Heart left ventricle (tissue), 13 donors: Measurements from ENCODE around the gene FOSL2.

Experiments used
- POLR2A ChIP-seq, 2 donors: fragments of 450-650 bp; IDR thresholded peaks; one replicate each; pipeline ENCODE4 v1.6.1; 2017; ENCODE audit warnings: antibody characterized with exemption in 2 of 2, mild to moderate bottlenecking in 2 of 2, moderate library complexity in 2 of 2
- TF ChIP-seq, protein P1 (sequence below), 12 donors: fragments of 200-600 bp; sonication (generic) in 4 of 12; IDR thresholded peaks; one replicate each; pipeline versions ENCODE4 v1.5.0 to v1.8.0; 2018 to 2022; ENCODE audit warnings: antibody characterized with exemption in 12 of 12, mild to moderate bottlenecking in 5 of 12
- donor health status: ischemic (EF 13 %, LVEDD 7.1; RV severe dilation, severe dysfunction).
- donor health status: DM: no; HTN: yes; CAD: no.
- donor health status: DM: no; HTN: no; CAD: no.
- donor health status: ischemic (EF 25% LVEDD 6.9; RV normal size, moderate dysfunction).
- donor health status: ischemic (EF 25% LVEDD 5.7; RV mildly dilated, moderate dysfunction).
- donor health status: ischemic (EF 35%, LVEDD 5.7; RV mildly dilated, moderate dysfunction).
- donor health status: nonischemic (EF 11% LVEDD 7.7; RV severe dilation, severe dysfunction).
- donor health status: DM: yes; HTN: yes; CAD: no.
- donor health status: PGD.
- donor health status: ischemic (EF 29% LVEDD 5.4; RV normal size, mild dysfunction).
- donor health status: nonischemic (EF 23%, LVEDD 6.1; RV moderate dilation, normal function).

DNA sequence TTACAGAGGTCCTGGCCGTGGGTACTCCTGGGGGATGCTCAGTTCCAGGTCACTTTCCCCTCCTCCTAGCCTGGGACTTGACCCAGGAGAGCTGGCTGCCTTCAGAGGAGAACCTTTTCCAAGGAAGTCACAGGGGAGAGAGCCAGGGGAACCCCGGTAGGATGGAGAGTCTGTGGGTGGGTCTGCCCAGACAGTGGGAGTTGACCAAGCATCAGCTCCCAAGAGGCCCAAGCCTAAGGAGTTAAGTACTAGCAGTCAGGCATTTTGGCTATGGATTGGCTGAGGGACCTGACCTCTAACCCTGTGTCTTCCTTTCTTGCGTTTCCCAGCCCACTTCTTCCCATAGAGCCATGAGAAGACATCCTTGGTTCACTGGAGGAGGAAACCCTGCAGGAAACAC lies 54.4 kb downstream of the FOSL2 start:
- TF ChIP-seq, protein P1, sequence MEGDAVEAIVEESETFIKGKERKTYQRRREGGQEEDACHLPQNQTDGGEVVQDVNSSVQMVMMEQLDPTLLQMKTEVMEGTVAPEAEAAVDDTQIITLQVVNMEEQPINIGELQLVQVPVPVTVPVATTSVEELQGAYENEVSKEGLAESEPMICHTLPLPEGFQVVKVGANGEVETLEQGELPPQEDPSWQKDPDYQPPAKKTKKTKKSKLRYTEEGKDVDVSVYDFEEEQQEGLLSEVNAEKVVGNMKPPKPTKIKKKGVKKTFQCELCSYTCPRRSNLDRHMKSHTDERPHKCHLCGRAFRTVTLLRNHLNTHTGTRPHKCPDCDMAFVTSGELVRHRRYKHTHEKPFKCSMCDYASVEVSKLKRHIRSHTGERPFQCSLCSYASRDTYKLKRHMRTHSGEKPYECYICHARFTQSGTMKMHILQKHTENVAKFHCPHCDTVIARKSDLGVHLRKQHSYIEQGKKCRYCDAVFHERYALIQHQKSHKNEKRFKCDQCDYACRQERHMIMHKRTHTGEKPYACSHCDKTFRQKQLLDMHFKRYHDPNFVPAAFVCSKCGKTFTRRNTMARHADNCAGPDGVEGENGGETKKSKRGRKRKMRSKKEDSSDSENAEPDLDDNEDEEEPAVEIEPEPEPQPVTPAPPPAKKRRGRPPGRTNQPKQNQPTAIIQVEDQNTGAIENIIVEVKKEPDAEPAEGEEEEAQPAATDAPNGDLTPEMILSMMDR (IDR thresholded peaks at IDR 0.05) = no peak
- no peak for TF ChIP-seq POLR2A (IDR thresholded peaks at IDR 0.05)
